Rectal smooth muscle tissue (tissue), 1 donor: ENCODE results near the gene COL19A1.
"Not testable (repeated sequence)": the region's sequence is repeated elsewhere in the genome, so short reads cannot be mapped to it uniquely, and the experiment has no call there.

Source experiments
- H3K27ac ChIP-seq: one replicate; pipeline ENCODE4 v1.7.0; 2013; ENCODE audit warnings: low read depth, low read length, inconsistent platforms
- H3K27me3 ChIP-seq: one replicate; pipeline ENCODE4 v1.7.0; 2013; ENCODE audit warnings: low read length; ENCODE audit not compliant: control insufficient read depth, insufficient read depth
- H3K36me3 ChIP-seq: one replicate; pipeline ENCODE4 v1.7.0; 2013; ENCODE audit warnings: low read length; ENCODE audit not compliant: control insufficient read depth, insufficient read depth
- H3K4me1 ChIP-seq: one replicate; pipeline ENCODE4 v1.7.0; 2013; ENCODE audit warnings: low read length; ENCODE audit not compliant: control insufficient read depth, insufficient read depth
- H3K4me3 ChIP-seq: one replicate; pipeline ENCODE4 v1.7.0; 2013; ENCODE audit warnings: low read length
- H3K9ac ChIP-seq: one replicate; pipeline ENCODE4 v1.7.0; 2013; ENCODE audit warnings: low read length

COL19A1 gene

DNA sequence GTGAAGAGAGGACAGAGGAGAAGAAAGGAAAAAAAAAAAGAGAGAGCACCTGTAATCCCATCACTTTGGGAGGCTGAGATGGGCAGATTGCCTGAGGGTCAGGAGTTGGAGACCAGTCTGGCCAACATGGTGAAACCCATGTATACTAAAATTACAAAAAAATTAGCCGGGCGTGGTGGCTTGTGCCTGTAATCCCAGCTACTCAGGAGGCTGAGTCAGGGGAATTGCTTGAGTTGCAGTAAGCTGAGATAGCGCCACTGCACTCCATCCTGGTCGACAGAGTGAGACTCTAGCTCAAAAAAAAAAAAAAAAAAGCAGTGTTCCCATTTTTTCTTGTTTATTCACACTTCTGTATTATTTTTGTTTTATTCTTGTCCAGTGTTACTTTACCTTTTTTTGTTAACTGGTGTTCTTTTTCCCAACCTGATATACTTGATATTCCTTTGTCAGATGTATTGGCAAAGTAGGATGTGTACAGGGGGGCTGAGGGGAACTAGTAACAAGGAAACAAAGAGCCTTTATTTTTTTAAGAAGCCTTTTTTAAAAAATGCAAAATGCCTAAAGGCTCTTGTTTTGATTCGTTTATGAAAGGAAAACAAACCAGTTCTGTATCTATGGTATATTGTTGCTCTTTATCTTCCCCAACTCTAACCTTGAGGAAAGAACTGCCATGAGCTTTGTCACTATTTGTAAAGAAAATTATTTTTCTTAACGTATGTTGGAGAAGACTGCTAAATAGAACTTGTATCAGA, 22.3 kb downstream of the COL19A1 start:
- no peak overlapping the region for H3K4me3 ChIP-seq
- H3K4me1 ChIP-seq, result no peaks in the 10 kb centered on the region
- H3K9ac ChIP-seq, result no peak overlapping the region
- no peaks in the 10 kb centered on the region for H3K27me3 ChIP-seq
- H3K27ac ChIP-seq, result no peak overlapping the region
- H3K36me3 ChIP-seq, result no peaks in the 10 kb centered on the region

DNA sequence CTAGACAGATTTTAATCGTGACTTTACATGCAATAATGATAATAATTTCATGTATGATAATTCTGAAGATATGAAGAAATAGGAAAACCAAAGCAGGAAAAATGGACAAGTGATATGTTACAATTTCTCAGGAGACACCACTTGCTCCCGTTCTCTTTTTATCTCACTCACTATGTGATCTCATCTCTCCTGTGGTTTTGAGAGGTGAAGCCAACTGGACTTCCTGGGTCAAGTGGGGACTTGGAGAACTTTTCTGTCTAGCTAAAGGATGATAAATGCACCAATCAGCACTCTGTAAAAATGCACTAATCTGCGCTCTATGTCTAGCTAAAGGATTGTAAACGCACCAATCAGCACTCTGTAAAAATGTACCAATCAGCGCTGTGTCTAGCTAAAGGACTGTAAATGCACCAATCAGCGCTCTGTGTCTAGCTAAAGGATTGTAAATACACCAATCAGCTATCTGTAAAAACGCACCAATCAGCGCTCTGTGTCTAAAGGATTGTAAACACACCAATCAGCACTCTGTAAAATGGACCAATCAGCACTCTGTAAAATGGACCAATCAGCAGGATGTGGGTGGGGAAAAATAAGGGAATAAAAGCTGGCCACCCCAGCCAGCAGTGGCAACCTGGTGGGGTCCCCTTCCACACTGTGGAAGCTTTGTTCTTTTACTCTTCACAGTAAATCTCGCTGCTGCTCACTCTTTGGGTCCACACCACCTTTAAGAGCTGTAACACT, 23.0 kb downstream of the COL19A1 start:
- not testable (repeated sequence) for H3K4me1 ChIP-seq, H3K4me3 ChIP-seq, H3K27me3 ChIP-seq, H3K36me3 ChIP-seq, H3K27ac ChIP-seq, H3K9ac ChIP-seq

DNA sequence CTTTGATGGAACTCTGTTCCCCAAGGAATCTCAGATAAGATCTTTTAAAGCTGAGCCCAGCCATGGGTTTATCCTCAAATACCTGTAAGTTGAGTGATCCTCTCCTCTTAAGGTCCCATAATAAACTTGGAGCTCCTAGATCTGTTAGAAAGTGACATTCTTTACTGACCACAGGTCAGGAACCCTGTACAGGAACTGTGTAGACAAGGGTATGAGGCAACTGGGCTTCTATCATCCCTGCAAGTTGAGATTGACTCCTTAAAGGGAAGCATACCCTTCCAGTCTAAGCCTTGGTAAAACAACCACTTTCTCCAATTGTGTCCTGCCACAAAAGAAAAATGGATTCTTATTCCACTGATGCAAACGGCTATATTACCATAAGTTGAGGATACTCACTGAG, 26.2 kb downstream of the COL19A1 start:
- not testable (repeated sequence) for H3K27me3 ChIP-seq, H3K27ac ChIP-seq, H3K4me3 ChIP-seq, H3K36me3 ChIP-seq, H3K9ac ChIP-seq, H3K4me1 ChIP-seq

DNA sequence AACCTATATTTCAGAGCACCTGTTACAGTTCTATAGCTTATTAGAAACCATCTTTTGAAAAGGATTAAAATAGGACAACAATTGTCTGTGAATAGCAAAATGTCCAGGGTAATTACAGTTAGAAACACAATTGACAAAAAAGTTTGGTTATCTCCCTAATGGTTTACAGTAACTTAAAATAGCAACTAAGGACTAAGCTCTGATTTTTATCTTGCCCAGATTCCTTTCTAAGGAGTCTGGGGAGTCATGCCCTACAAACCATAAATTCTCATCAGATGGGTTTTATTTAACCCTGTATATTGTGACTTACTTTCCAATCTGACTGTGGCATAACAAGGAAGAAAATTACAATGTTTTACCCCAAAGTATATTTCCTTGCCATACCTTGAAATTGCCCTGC, 26.9 kb downstream of the COL19A1 start:
- not testable (repeated sequence) for H3K4me3 ChIP-seq, H3K27ac ChIP-seq, H3K36me3 ChIP-seq, H3K9ac ChIP-seq, H3K27me3 ChIP-seq, H3K4me1 ChIP-seq

DNA sequence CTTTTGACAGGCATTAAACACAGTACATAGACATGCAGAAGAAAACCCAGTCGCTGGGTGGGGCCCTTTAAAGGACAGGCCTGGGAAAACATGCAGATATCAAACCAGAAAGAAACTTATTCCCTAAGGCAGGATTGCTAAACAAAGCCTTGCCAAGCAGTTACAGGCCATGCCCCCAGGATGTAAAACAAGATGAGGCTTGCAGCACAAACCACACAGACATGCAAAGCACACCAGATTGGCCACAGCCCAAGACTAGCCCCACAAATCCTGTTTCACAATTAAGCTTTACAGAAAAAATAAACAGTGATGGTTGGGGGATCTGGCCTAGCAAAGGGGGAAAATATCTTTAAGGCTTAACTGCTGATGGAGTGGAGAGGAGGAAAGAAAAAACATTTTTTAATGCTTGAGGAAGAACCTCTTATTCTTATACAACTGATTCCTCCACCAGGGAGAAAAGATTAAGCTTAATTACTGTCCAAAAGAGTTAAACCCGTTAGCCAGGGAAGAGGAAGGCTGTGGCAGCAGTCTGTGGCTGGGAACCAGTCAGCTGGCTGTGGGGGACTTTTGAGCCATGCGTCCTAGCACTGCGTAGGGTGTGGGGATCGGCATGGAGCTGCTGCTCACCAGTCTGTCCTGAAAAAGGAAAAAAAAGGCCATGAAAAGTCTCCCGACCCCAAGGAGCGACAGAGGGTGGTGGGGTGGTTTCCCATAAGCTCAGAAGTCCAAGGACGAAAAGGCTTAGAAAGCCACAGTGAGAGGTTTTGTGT, 28.4 kb downstream of the COL19A1 start:
- no peak overlapping the region for H3K4me3 ChIP-seq
- H3K9ac ChIP-seq, result no peak overlapping the region
- H3K27ac ChIP-seq, result no peak overlapping the region
- no peaks in the 10 kb centered on the region for H3K27me3 ChIP-seq
- H3K4me1 ChIP-seq, result no peaks in the 10 kb centered on the region
- H3K36me3 ChIP-seq, result no peaks in the 10 kb centered on the region

DNA sequence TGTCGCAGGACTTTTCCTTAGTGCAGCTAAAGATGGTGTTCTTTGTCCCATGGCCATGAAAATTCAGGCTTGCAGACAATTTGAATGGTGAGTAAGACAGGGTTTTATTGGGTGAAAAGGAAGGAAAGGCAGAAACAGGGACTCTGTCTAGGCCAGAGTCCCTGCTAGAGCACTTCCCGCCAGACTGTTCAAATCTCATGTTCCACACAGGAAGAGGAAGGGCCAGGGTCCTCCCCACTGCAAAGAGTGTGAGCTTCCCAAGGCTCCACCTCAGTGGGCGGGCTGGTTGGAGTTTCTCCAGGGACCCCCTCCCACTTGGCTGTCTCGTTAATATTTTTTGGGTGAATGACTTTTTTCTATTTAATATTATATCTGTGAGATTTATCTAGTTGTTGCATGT, 29.0 kb downstream of the COL19A1 start:
- no peaks in the 10 kb centered on the region for H3K27me3 ChIP-seq
- no peaks in the 10 kb centered on the region for H3K36me3 ChIP-seq
- no peak overlapping the region for H3K4me3 ChIP-seq
- no peaks in the 10 kb centered on the region for H3K4me1 ChIP-seq
- no peak overlapping the region for H3K27ac ChIP-seq
- no peak overlapping the region for H3K9ac ChIP-seq

DNA sequence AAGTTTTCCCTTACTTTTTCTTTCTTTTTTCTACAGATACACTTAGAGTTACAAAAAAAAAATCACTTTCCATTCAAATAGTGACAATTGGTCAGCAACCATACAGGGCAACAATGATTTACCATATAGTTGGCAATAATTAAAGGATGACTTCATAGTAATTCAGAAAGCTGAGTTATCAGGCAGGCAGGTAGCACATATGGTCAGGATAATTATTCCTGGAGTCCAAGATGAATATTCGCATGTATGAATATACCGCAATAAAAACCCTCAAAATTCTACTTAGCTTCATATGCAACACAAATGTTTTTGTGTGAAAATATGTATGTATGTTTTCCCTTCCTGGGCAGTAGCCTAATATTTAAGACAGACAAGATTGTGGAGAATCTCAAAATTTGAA, 34.5 kb downstream of the COL19A1 start:
- no peaks in the 10 kb centered on the region for H3K36me3 ChIP-seq
- no peak overlapping the region for H3K27ac ChIP-seq
- H3K4me1 ChIP-seq, result no peaks in the 10 kb centered on the region
- no peak overlapping the region for H3K4me3 ChIP-seq
- no peak overlapping the region for H3K9ac ChIP-seq
- H3K27me3 ChIP-seq, result no peaks in the 10 kb centered on the region

DNA sequence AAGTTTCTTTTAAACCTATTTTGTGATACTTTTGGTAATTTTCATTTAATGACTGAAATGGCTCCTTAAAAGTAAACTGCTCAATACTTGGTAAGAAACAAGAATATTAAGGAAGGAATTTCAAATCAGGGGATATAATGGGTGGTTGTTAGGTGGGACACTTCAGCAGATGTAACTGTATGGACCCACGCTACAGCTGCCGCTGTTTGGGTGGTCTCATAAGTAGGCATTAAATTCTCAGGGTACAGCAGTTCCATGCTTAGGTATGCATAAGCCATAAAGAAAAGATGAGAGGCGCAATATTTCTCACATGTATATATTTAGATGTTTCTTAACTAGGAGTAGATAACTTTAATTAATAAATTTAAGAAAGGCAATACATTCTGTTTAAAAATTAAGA, 35.0 kb downstream of the COL19A1 start:
- Histone ChIP-seq H3K36me3 (no peaks in the 10 kb centered on the region), H3K9ac (no peak overlapping the region), H3K27ac (no peak overlapping the region), H3K27me3 (no peaks in the 10 kb centered on the region), H3K4me3 (no peak overlapping the region), H3K4me1 (no peaks in the 10 kb centered on the region)

DNA sequence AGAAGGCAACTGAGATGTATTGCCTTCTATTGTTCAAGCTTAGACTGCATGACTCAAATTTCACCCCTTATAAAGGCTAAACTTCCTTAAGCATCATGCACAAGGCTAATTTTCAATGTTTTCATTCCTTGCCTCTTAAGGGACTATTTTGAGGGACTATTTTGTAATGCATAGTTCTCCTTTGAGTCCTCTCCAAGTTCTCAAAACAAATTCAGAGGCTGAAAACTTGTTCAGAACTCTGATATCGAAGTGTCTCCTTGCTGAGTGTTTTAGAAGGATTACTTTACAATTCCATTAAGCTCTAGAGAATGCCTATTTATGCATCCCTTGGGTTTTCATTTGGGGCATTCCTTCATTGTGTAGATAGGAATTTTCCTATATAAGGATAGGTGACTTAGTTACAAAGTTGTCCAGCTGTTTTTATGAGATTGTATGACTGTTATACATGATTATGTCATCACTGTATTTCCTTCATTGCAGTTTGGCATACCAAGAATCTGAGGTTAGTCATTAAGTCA, 41.7 kb downstream of the COL19A1 start:
- Histone ChIP-seq H3K36me3 (no peaks in the 10 kb centered on the region), H3K9ac (no peak overlapping the region), H3K4me1 (no peaks in the 10 kb centered on the region), H3K4me3 (no peak overlapping the region), H3K27me3 (no peaks in the 10 kb centered on the region), H3K27ac (no peak overlapping the region)

DNA sequence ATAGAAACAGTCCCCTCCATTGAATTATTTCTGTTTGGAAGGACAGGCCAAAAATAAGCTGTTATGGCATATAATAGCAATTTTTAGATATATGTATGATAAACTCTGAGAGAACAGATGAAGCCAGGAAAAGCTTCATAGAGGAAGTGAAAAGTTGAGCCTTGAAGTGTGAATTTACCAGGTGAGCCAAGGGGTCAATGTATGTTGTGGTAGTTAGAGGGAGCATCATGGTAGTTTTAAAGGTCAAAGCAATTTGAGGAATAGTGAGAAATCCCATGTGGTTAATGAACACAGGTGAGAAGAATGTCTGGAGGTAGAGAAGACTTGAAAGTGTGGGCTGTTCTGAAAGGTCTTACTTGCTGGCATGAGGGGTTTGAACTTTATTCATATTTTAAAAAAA, 47.0 kb downstream of the COL19A1 start:
- no peak overlapping the region for H3K9ac ChIP-seq
- H3K27me3 ChIP-seq, result no peaks in the 10 kb centered on the region
- H3K4me3 ChIP-seq, result no peak overlapping the region
- H3K4me1 ChIP-seq, result no peaks in the 10 kb centered on the region
- H3K27ac ChIP-seq, result no peak overlapping the region
- H3K36me3 ChIP-seq, result no peaks in the 10 kb centered on the region

DNA sequence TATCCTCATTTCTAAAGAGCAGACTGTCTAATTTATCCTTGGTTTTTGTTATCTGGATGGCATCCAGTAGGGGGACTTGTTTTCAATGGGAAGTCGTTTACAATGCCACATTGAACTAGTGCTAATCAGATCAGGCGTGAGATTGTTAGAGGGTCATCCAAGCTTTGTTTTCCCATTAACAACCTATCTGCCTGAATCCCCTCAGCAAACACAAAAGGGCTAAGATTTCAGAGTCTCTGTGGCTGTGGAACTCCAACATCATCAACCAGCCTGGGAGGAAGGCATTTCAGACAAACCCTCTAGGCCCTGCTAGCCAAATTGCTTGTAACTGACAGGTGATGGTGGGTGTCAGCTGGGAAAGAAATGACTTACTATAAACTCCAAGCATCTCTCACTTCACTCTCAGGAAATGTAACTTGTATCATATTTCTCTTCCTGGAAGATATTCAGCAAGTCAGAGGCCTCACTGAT, 47.7 kb downstream of the COL19A1 start:
- Histone ChIP-seq H3K4me1 (no peaks in the 10 kb centered on the region), H3K27me3 (no peaks in the 10 kb centered on the region), H3K36me3 (no peaks in the 10 kb centered on the region), H3K4me3 (no peak overlapping the region), H3K9ac (no peak overlapping the region), H3K27ac (no peak overlapping the region)

DNA sequence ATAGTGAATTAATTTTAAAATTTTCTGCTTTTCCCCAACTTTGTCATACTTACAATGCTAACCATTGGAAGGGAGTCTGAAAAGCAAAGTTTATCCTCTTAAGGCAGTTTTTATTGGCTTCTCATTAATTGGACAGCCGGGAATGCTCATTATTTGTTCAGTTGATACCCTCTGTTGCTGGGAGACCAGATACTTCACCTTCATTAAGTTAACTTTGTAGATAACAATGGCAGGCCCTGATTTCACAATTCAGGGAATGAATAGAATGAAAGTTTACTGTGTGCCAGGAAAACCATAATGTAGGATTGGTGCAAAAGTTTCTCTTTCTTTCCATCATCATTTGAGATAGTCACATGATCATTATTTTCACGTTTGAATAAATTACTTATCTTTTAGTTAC, 49.0 kb downstream of the COL19A1 start:
- Histone ChIP-seq H3K4me3 (no peak overlapping the region), H3K27ac (no peak overlapping the region)

More for the DNA sequence above, 49.0 kb downstream of the COL19A1 start:
- Histone ChIP-seq H3K9ac (no peak overlapping the region), H3K27me3 (no peaks in the 10 kb centered on the region), H3K4me1 (no peaks in the 10 kb centered on the region), H3K36me3 (no peaks in the 10 kb centered on the region)
